A549 treated with Hydrocortisone at 1 μM for 4 hours (cell line): ENCODE measurements around the gene REL. TPM values are rescaled to one million over a fixed set of nuclear protein-coding genes. Genes with fewer than 3 reads are reported as not detected.

Experiments used
- total RNA-seq: library from RNA; stranded (reverse); fragments of 200-300 nt; extraction: Qiagen RNA extraction; gene quantifications from 5 replicates; pipeline ENCODE4 v1.2.3, GENCODE V29; 2022

Gene REL
- total RNA-seq = 1.3 to 2.8 TPM (median 2.5 TPM) in 5 replicates

DNA sequence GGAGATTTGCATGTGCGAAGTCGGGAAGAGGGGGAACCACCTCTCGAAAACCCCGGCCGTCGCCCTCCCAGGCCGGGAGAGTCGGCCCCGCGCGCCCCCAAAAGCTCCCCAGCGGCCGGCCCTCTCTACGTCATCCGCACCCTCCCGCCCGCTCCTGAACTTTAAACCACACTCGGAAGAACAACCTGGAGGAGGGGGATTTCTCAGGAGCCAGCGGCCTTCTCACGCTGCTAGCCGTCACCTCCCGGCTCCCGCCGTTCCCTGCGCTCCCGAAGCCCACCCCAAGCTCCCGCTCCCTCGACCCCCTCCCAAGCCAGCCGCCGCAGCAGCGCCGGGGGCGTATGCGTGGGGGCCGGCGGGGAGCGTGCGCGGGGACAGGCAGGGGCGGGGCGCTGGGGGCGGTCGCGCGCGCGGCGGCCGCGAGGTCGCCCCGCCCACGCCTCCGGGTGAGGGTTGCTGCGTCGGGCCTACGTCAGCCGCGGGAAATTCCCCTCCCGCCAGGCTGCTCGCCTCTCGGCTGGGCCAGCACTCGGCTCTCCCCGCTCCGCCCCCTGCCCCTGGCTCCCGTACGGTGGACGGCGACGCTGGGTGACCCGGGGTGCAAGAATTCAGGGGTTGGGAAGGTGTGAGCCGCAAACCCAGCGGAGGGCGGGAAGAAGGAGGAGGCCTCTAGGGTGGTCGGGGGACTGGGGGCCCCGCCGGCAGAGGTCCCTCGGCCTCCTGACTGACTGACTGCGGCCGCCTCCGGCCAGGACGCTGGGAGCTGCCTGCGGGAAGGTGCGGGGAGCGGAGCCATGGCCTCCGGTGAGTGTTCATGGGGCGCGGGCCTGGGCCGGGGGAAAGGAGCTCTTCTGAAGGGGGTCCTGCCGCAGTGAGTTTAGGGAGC is at the start of gene REL:
Gene REL, plus strand, starts transcription at position 528 of the 886 bp plus-strand sequence. Its CDS starts 267 bp downstream, at position 795.

Other genes starting within 250 kb of the REL start
- 7.6 to 10.2 TPM (median 8.3 TPM) in 5 replicates for gene PAPOLG, start 125.3 kb upstream of the REL start, total RNA-seq
- 13.9 to 17.9 TPM (median 15.0 TPM) in 5 replicates for gene PEX13, start 136.1 kb downstream of the REL start, total RNA-seq
- gene PUS10, start 136.7 kb downstream of the REL start, total RNA-seq = 1.8 to 3.4 TPM (median 2.5 TPM) in 5 replicates
- 9.2 to 14.0 TPM (median 13.6 TPM) in 5 replicates for gene SANBR, start 184.3 kb downstream of the REL start, total RNA-seq